DOHH2 (cell line): Measurements from ENCODE around the gene ABCB7.

Source experiments
- H3F3A ChIP-seq: fragments of 200-600 bp; sonication (generic), shearing (Covaris generic); 2 replicates; pipeline ENCODE4 v1.6.0; 2016; ENCODE audit warnings: antibody characterized with exemption, mild to moderate bottlenecking; ENCODE audit not compliant: control insufficient read depth, insufficient read depth
- H3K27ac ChIP-seq: fragments of 200-600 bp; sonication (generic); 2 replicates; pipeline ENCODE4 v1.5.1; 2014; ENCODE audit warnings: low read depth, mild to moderate bottlenecking, low read length, moderate library complexity
- H3K27me3 ChIP-seq: fragments of 200-600 bp; sonication (generic); 2 replicates; pipeline ENCODE4 v1.6.1; 2014; ENCODE audit warnings: mild to moderate bottlenecking, low read length, mixed read lengths; ENCODE audit not compliant: control insufficient read depth
- H3K36me3 ChIP-seq: fragments of 200-600 bp; sonication (generic); 2 replicates; pipeline ENCODE4 v1.6.1; 2014; ENCODE audit warnings: mild to moderate bottlenecking, low read length, moderate library complexity, mixed read lengths; ENCODE audit not compliant: control insufficient read depth
- H3K4me1 ChIP-seq: fragments of 200-600 bp; sonication (generic); 2 replicates; pipeline ENCODE4 v1.6.1; 2014; ENCODE audit warnings: mild to moderate bottlenecking, low read length, mixed read lengths; ENCODE audit not compliant: control insufficient read depth
- H3K4me2 ChIP-seq: fragments of 200-600 bp; sonication (generic); 2 replicates; pipeline ENCODE4 v1.6.0; 2014; ENCODE audit warnings: mild to moderate bottlenecking, low read length, moderate library complexity
- H3K4me3 ChIP-seq: fragments of 200-600 bp; sonication (generic); 2 replicates; pipeline ENCODE4 v1.5.1; 2014; ENCODE audit warnings: mild to moderate bottlenecking, low read length, mixed read lengths
- H3K79me2 ChIP-seq: fragments of 200-600 bp; sonication (generic); 2 replicates; pipeline ENCODE4 v1.6.1; 2014; ENCODE audit warnings: mild to moderate bottlenecking, low read length, mixed read lengths; ENCODE audit not compliant: control insufficient read depth
- H3K9me2 ChIP-seq: fragments of 200-600 bp; sonication (generic); replicated peaks from 2 replicates; pipeline ENCODE4 v1.6.1; 2014; ENCODE audit warnings: mild to moderate bottlenecking, low read length, mixed read lengths; ENCODE audit not compliant: control insufficient read depth
- H3K9me3 ChIP-seq: fragments of 200-600 bp; sonication (generic); 2 replicates; pipeline ENCODE4 v1.6.1; 2014; ENCODE audit warnings: antibody characterized with exemption, low read length, mixed read lengths; ENCODE audit not compliant: control insufficient read depth, insufficient read depth
- H4K20me1 ChIP-seq: fragments of 200-600 bp; sonication (generic); 2 replicates; pipeline ENCODE4 v1.6.0; 2014; ENCODE audit warnings: low read depth, mild to moderate bottlenecking, antibody characterized with exemption, low read length, moderate library complexity; ENCODE audit not compliant: control insufficient read depth, insufficient read depth
- CTCF ChIP-seq: fragments of 200-600 bp; sonication (generic); IDR thresholded peaks from one replicate; pipeline ENCODE4 v1.5.1; 2014; ENCODE audit warnings: antibody characterized with exemption, mild to moderate bottlenecking, low read depth, low read length; ENCODE audit not compliant: poor library complexity, severe bottlenecking
- EZH2phosphoT487 ChIP-seq: fragments of 200-600 bp; sonication (generic); IDR thresholded peaks from 2 replicates; pipeline ENCODE4 v1.6.1; 2017; ENCODE audit warnings: borderline replicate concordance, mild to moderate bottlenecking, antibody characterized with exemption, low read length, moderate library complexity, mixed read lengths

Gene ABCB7

DNA sequence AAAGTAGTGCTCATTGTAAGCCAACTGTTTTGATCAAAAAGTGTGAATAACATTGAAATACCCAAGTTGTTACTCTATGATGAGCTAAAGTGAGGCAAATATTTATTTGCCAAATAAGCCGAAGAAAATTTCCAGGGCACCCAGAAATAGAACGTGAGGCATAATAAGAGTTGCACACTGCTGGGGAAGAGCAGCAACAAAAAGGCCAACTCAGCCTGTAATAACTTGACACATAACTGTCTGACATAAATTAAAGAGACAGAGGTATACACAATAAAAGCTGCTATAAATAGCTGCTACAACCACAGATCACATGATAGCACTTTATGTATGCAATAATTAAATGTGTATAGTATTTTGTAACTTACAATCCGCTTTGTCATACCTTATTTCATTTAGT is 2.0 kb upstream of the ABCB7 start:
- H3K79me2 ChIP-seq, result peaks cover 31% of the 10 kb centered on the region
- H3F3A ChIP-seq, result no peaks in the 10 kb centered on the region
- no peak overlapping the region for H3K4me3 ChIP-seq
- H3K27ac ChIP-seq, result no peak overlapping the region
- H3K9me3 ChIP-seq, result no peaks in the 10 kb centered on the region
- H3K4me1 ChIP-seq, result peaks cover 16% of the 10 kb centered on the region
- H3K27me3 ChIP-seq, result no peaks in the 10 kb centered on the region
- no peaks in the 10 kb centered on the region for H3K36me3 ChIP-seq
- no peak overlapping the region for H3K4me2 ChIP-seq
- H3K9me2 ChIP-seq, result no peaks in the 10 kb centered on the region
- H4K20me1 ChIP-seq, result no peaks in the 10 kb centered on the region
- TF ChIP-seq EZH2phosphoT487, result no peak
- TF ChIP-seq CTCF, result no peak

DNA sequence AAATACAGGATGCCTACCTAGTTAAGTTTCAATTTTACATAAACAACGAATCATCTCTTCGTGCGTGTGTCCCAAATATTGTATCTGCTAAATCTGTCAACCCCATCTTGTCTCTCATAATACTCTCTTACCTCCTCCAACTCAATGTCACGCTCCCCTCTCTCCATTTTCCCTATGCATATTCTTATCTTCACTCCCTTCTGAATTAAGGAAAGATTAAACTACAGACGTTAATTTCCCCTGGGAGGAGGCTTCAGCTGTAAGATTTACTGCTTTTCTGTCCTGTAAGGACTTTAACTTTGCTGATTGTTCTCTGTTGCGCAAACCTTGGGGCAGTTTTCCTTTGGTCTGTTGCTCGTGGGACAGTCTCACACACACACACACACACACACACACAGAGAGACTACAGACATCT is 455 bp upstream of the ABCB7 start:
- peak overlapping the region; percentile 80 for H3K4me2 ChIP-seq
- H3K36me3 ChIP-seq, result no peaks in the 10 kb centered on the region
- no peaks in the 10 kb centered on the region for H3F3A ChIP-seq
- no peaks in the 10 kb centered on the region for H3K9me2 ChIP-seq
- TF ChIP-seq EZH2phosphoT487 (no peak), CTCF (no peak)
- H3K9me3 ChIP-seq, result no peaks in the 10 kb centered on the region
- H3K4me3 ChIP-seq, result peak overlapping the region; percentile 94
- H3K79me2 ChIP-seq, result peaks cover 45% of the 10 kb centered on the region
- H3K4me1 ChIP-seq, result peaks cover 16% of the 10 kb centered on the region
- no peaks in the 10 kb centered on the region for H4K20me1 ChIP-seq
- no peaks in the 10 kb centered on the region for H3K27me3 ChIP-seq
- H3K27ac ChIP-seq, result peak overlapping the region; percentile 59

DNA sequence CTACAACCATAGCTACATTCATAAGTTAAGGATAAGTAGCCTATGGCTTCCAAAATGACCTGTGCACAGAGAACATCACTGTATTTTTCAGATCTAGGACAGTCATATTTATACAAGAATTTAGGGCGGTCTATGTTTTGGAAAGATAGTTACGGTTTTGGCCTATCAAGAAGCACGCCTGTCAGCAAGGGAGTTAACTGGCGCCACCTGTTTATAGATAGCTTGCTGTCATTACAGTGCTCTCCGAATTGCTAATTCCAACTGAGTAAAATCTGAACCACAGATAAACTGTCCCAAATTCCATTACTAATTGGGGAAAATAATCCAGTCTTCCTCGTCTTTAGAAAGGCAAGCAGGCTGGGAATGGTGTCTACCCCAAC is 646 bp downstream of the ABCB7 start:
- H3K9me3 ChIP-seq, result no peaks in the 10 kb centered on the region
- no peaks in the 10 kb centered on the region for H3K36me3 ChIP-seq
- peaks cover 53% of the 10 kb centered on the region for H3K79me2 ChIP-seq
- H3F3A ChIP-seq, result no peaks in the 10 kb centered on the region
- H3K4me3 ChIP-seq, result peak overlapping the region; percentile 94
- peak overlapping the region; percentile 59; the same call in 1 of the 2 replicates for H3K27ac ChIP-seq
- peak overlapping the region; percentile 80 for H3K4me2 ChIP-seq
- no peaks in the 10 kb centered on the region for H3K9me2 ChIP-seq
- peaks cover 16% of the 10 kb centered on the region for H3K4me1 ChIP-seq
- TF ChIP-seq CTCF (no peak), EZH2phosphoT487 (no peak)
- no peaks in the 10 kb centered on the region for H3K27me3 ChIP-seq
- no peaks in the 10 kb centered on the region for H4K20me1 ChIP-seq
